HG02678 (cell line): ENCODE measurements around the gene ZNF277.

Source experiments
- ATAC-seq: cut with Tn5 transposase; IDR thresholded peaks from one replicate; pipeline ENCODE4 v1.9.1; 2021; ENCODE audit warnings: mild to moderate bottlenecking, moderate library complexity; ENCODE audit not compliant: unreplicated experiment

The ZNF277 gene

GRCh38 chr7:112338786-112339185, 132.3 kb downstream of the ZNF277 start:
- ATAC-seq = no peak

GRCh38 chr7:112341464-112341863, 135.0 kb downstream of the ZNF277 start:
- ATAC-seq = no peak

GRCh38 chr7:112346381-112347060, 140.0 kb downstream of the ZNF277 start:
- no peak for ATAC-seq

GRCh38 chr7:112347088-112347487, 140.6 kb downstream of the ZNF277 start:
- ATAC-seq = no peak

GRCh38 chr7:112350585-112350984, 144.1 kb downstream of the ZNF277 start:
- no peak for ATAC-seq

GRCh38 chr7:112356596-112356995, 150.1 kb downstream of the ZNF277 start:
- ATAC-seq = no peak

- no peak for ATAC-seq
These were observed 150.6 kb downstream of the ZNF277 start for GRCh38 chr7:112357136-112357535.

GRCh38 chr7:112358513-112358912, 152.0 kb downstream of the ZNF277 start:
- no peak for ATAC-seq

- ATAC-seq = no peak
These were observed 152.6 kb downstream of the ZNF277 start for GRCh38 chr7:112359086-112359485.

GRCh38 chr7:112360681-112361080, 154.2 kb downstream of the ZNF277 start:
- no peak for ATAC-seq

- no peak for ATAC-seq
These were observed 154.7 kb downstream of the ZNF277 start for GRCh38 chr7:112361154-112361553.

- no peak for ATAC-seq
These were observed 155.7 kb downstream of the ZNF277 start for GRCh38 chr7:112362053-112362650.

- no peak for ATAC-seq
These were observed 156.2 kb downstream of the ZNF277 start for GRCh38 chr7:112362731-112363131.

- no peak for ATAC-seq
These were observed 157.9 kb downstream of the ZNF277 start for GRCh38 chr7:112364388-112364787.

- ATAC-seq = no peak
These were observed 159.1 kb downstream of the ZNF277 start for GRCh38 chr7:112365551-112365950.

GRCh38 chr7:112366886-112367285, 160.4 kb downstream of the ZNF277 start:
- no peak for ATAC-seq

- ATAC-seq = no peak
These were observed 163.9 kb downstream of the ZNF277 start for GRCh38 chr7:112370436-112370835.

- ATAC-seq = no peak
These were observed 165.2 kb downstream of the ZNF277 start for GRCh38 chr7:112371701-112372100.

- ATAC-seq = no peak
These were observed 165.6 kb downstream of the ZNF277 start for GRCh38 chr7:112372101-112372500.

GRCh38 chr7:112377593-112377992, 171.1 kb downstream of the ZNF277 start:
- ATAC-seq = no peak

- ATAC-seq = no peak
These were observed 175.0 kb downstream of the ZNF277 start for GRCh38 chr7:112381311-112382091.
